ENCODE measurements around the gene KLHL29. TPM values are rescaled to one million over a fixed set of nuclear protein-coding genes. Genes with fewer than 3 reads are reported as not detected.

The KLHL29 gene
- total and polyA plus RNA-seq, 4 donors = 0.29 to 2.3 (median 0.68) TPM

DNA sequence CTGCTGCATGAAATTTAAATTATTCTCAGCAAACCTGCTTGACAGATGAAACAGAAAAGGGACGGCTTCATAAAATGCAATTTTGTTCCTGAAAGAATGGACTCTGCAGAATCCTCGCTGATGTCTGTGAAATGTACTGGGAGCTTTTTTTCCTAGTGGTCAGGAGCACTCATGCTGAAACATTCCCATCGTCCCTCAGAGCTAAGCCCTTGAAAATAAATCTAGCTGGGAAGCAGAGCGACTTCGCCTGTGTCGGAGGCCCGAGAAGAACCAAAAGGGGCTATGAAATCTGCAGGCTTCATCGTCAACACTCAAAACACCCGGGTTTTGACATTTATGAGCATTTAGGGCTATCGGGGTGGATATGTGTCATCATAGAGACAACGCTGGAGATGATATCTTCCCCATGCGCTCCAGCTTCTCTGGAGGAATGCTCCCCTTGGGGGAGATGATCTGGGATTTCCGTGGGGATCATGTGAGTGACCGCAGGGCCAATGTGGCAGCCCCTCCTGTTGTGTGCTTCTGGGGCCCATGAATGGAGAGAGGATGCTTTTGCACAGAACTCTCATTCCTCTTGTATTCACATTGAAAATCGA lies 182.3 kb downstream of the KLHL29 start:
- TF ChIP-seq, protein P1, sequence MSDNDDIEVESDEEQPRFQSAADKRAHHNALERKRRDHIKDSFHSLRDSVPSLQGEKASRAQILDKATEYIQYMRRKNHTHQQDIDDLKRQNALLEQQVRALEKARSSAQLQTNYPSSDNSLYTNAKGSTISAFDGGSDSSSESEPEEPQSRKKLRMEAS (IDR thresholded peaks at IDR 0.05) = no peak
- TF ChIP-seq JUND (IDR thresholded peaks at IDR 0.05) (no peak), RAD21 (IDR thresholded peaks at IDR 0.05) (no peak), HNF4A (conservative IDR thresholded peaks at IDR 0.05) (no peak), FOXA2 (IDR thresholded peaks at IDR 0.05) (no peak), HNF4G (IDR thresholded peaks at IDR 0.05) (no peak), FOXA1 (IDR thresholded peaks at IDR 0.05) (no peak), GABPA (IDR thresholded peaks at IDR 0.05 in 1 of 2, conservative IDR thresholded peaks at IDR 0.05 in 1 of 2) (no peak), NR2F2 (IDR thresholded peaks at IDR 0.05) (no peak), TAF1 (conservative IDR thresholded peaks at IDR 0.05) (no peak), YY1 (IDR thresholded peaks at IDR 0.05) (no peak), RXRA (IDR thresholded peaks at IDR 0.05) (no peak), SP1 (IDR thresholded peaks at IDR 0.05) (no peak), EGR1 (IDR thresholded peaks at IDR 0.05; ENCODE audit: low read depth in 2 of 2) (no peak)
- TF ChIP-seq, protein P2, sequence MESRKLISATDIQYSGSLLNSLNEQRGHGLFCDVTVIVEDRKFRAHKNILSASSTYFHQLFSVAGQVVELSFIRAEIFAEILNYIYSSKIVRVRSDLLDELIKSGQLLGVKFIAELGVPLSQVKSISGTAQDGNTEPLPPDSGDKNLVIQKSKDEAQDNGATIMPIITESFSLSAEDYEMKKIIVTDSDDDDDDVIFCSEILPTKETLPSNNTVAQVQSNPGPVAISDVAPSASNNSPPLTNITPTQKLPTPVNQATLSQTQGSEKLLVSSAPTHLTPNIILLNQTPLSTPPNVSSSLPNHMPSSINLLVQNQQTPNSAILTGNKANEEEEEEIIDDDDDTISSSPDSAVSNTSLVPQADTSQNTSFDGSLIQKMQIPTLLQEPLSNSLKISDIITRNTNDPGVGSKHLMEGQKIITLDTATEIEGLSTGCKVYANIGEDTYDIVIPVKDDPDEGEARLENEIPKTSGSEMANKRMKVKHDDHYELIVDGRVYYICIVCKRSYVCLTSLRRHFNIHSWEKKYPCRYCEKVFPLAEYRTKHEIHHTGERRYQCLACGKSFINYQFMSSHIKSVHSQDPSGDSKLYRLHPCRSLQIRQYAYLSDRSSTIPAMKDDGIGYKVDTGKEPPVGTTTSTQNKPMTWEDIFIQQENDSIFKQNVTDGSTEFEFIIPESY (IDR thresholded peaks at IDR 0.05) = no peak
- TF ChIP-seq, protein P3, sequence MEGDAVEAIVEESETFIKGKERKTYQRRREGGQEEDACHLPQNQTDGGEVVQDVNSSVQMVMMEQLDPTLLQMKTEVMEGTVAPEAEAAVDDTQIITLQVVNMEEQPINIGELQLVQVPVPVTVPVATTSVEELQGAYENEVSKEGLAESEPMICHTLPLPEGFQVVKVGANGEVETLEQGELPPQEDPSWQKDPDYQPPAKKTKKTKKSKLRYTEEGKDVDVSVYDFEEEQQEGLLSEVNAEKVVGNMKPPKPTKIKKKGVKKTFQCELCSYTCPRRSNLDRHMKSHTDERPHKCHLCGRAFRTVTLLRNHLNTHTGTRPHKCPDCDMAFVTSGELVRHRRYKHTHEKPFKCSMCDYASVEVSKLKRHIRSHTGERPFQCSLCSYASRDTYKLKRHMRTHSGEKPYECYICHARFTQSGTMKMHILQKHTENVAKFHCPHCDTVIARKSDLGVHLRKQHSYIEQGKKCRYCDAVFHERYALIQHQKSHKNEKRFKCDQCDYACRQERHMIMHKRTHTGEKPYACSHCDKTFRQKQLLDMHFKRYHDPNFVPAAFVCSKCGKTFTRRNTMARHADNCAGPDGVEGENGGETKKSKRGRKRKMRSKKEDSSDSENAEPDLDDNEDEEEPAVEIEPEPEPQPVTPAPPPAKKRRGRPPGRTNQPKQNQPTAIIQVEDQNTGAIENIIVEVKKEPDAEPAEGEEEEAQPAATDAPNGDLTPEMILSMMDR (IDR thresholded peaks at IDR 0.05; ENCODE audit: low read depth, low read length, missing input control) = no peak
- TF ChIP-seq, protein P4, sequence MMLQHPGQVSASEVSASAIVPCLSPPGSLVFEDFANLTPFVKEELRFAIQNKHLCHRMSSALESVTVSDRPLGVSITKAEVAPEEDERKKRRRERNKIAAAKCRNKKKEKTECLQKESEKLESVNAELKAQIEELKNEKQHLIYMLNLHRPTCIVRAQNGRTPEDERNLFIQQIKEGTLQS (IDR thresholded peaks at IDR 0.05) = no peak
- TF ChIP-seq, protein P5, sequence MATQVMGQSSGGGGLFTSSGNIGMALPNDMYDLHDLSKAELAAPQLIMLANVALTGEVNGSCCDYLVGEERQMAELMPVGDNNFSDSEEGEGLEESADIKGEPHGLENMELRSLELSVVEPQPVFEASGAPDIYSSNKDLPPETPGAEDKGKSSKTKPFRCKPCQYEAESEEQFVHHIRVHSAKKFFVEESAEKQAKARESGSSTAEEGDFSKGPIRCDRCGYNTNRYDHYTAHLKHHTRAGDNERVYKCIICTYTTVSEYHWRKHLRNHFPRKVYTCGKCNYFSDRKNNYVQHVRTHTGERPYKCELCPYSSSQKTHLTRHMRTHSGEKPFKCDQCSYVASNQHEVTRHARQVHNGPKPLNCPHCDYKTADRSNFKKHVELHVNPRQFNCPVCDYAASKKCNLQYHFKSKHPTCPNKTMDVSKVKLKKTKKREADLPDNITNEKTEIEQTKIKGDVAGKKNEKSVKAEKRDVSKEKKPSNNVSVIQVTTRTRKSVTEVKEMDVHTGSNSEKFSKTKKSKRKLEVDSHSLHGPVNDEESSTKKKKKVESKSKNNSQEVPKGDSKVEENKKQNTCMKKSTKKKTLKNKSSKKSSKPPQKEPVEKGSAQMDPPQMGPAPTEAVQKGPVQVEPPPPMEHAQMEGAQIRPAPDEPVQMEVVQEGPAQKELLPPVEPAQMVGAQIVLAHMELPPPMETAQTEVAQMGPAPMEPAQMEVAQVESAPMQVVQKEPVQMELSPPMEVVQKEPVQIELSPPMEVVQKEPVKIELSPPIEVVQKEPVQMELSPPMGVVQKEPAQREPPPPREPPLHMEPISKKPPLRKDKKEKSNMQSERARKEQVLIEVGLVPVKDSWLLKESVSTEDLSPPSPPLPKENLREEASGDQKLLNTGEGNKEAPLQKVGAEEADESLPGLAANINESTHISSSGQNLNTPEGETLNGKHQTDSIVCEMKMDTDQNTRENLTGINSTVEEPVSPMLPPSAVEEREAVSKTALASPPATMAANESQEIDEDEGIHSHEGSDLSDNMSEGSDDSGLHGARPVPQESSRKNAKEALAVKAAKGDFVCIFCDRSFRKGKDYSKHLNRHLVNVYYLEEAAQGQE (IDR thresholded peaks at IDR 0.05) = no peak
- H3K27me3 ChIP-seq (ENCODE audit: control insufficient read depth in 4 of 4, insufficient read depth in 4 of 4, low read length in 3 of 4) = no peaks in the 10 kb centered on the region
- no peak overlapping the region for H3K9ac ChIP-seq (ENCODE audit: low read depth in 1 of 2, low read length in 2 of 2)
- no peaks in the 10 kb centered on the region for H3K9me3 ChIP-seq (ENCODE audit: control insufficient read depth in 4 of 4, low read length in 3 of 4)
- H3K4me3 ChIP-seq (ENCODE audit: low read depth in 1 of 3, low read length in 3 of 3) = no peak overlapping the region
- no peak for DNase-seq (ENCODE audit: low spot score)
- H3K27ac ChIP-seq (ENCODE audit: low read depth in 1 of 2, low read length in 2 of 2) = no peak overlapping the region
- H3K4me1 ChIP-seq (ENCODE audit: control insufficient read depth in 4 of 4, insufficient read depth in 4 of 4, low read length in 3 of 4) = no peaks in the 10 kb centered on the region
- no peaks in the 10 kb centered on the region for H3K36me3 ChIP-seq (ENCODE audit: control insufficient read depth in 4 of 4, insufficient read depth in 3 of 4, low read depth in 1 of 4, low read length in 3 of 4)
- 95% methylated on average over 15 of the region's 15 CpGs for WGBS

Measured in liver (tissue), 9 donors.